Activated CD8-positive, alpha-beta memory T cell treated with anti-CD3 and anti-CD28 coated beads, Interleukin-2, amount 10 ng/mL, durations not matched to agents 7 days and 5 days (primary cell): Measurements from ENCODE around the gene FIGNL2. TPM values are rescaled to one million over a fixed set of nuclear protein-coding genes. Genes with fewer than 3 reads are reported as not detected.

Experiments used
- ATAC-seq: fragments of 150-1000 bp; cut with Tn5 transposase; one replicate; pipeline ENCODE4 v1.10.0; 2021; ENCODE audit warnings: moderate library complexity
- CTCF ChIA-PET: fragments of 350-600 bp; sonication (Branson Sonifier 250); formaldehyde crosslinking; loops from one replicate; lab custom pipeline; 2021; ENCODE audit warnings: antibody characterized with exemption; lab: Charles Lee
- DNase-seq: peaks from one replicate; pipeline ENCODE4 v3.0.0-alpha.2; 2020
- H3K27ac Mint-ChIP-seq: one replicate; pipeline ENCODE4 v1.8.0; 2021; ENCODE audit warnings: mild to moderate bottlenecking, mixed read lengths
- H3K27me3 Mint-ChIP-seq: one replicate; pipeline ENCODE4 v1.8.0; 2021; ENCODE audit warnings: mixed read lengths
- H3K36me3 Mint-ChIP-seq: one replicate; pipeline ENCODE4 v1.8.0; 2021; ENCODE audit warnings: mild to moderate bottlenecking, mixed read lengths
- H3K4me1 Mint-ChIP-seq: one replicate; pipeline ENCODE4 v1.8.0; 2021; ENCODE audit warnings: mixed read lengths
- H3K4me3 Mint-ChIP-seq: one replicate; pipeline ENCODE4 v1.8.0; 2021; ENCODE audit warnings: mild to moderate bottlenecking, moderate library complexity, mixed read lengths
- H3K9me3 Mint-ChIP-seq: one replicate; pipeline ENCODE4 v1.8.0; 2022; ENCODE audit warnings: low read depth, mixed read lengths
- total RNA-seq, 2 experiments: library from RNA; stranded (reverse); gene quantifications; one replicate each; pipeline ENCODE4 v1.2.3, GENCODE V29; 2021

Gene FIGNL2
- total RNA-seq, 2 experiments from 2014 or later: 0.40 to 0.73 TPM

- DNase-seq (no peak), ATAC-seq (no peak)
- no peaks in the 10 kb centered on the region for H3K9me3 Mint-ChIP-seq
- peaks cover 16% of the 10 kb centered on the region for H3K27me3 Mint-ChIP-seq
- no peak overlapping the region for H3K4me3 Mint-ChIP-seq
- peaks cover 8% of the 10 kb centered on the region for H3K4me1 Mint-ChIP-seq
- CTCF ChIA-PET: interaction anchor here (1.6 kb wide), 1 partner anchor 14 kb away, joined by 3 read pairs; no protein-coding TSS in a partner anchor
- H3K36me3 Mint-ChIP-seq: no peaks in the 10 kb centered on the region
- H3K27ac Mint-ChIP-seq: no peak overlapping the region
These were observed 70.5 kb downstream of the FIGNL2 start for GRCh38 chr12:51777973-51778372.

GRCh38 chr12:51777457-51777856 lies 71.1 kb downstream of the FIGNL2 start:
- Mint-ChIP-seq H3K4me3 (no peak overlapping the region), H3K27me3 (peaks cover 14% of the 10 kb centered on the region), H3K9me3 (no peaks in the 10 kb centered on the region), H3K4me1 (peaks cover 8% of the 10 kb centered on the region), H3K27ac (no peak overlapping the region), H3K36me3 (no peaks in the 10 kb centered on the region)
- no peak for ATAC-seq
- CTCF ChIA-PET: interaction anchor here (1.6 kb wide), 1 partner anchor 15 kb away, joined by 3 read pairs; no protein-coding TSS in a partner anchor
- DNase-seq: no peak

GRCh38 chr12:51774933-51775332 lies 73.6 kb downstream of the FIGNL2 start:
- CTCF ChIA-PET: no interaction called here
- no peaks in the 10 kb centered on the region for H3K4me1 Mint-ChIP-seq
- H3K4me3 Mint-ChIP-seq: no peak overlapping the region
- H3K36me3 Mint-ChIP-seq: no peaks in the 10 kb centered on the region
- H3K27ac Mint-ChIP-seq: no peak overlapping the region
- no peaks in the 10 kb centered on the region for H3K9me3 Mint-ChIP-seq
- ATAC-seq (no peak), DNase-seq (no peak)
- H3K27me3 Mint-ChIP-seq: peaks cover 9% of the 10 kb centered on the region

- no peak for ATAC-seq
- CTCF ChIA-PET: no interaction called here
- H3K4me3 Mint-ChIP-seq: no peak overlapping the region
These were observed 75.2 kb downstream of the FIGNL2 start for GRCh38 chr12:51773145-51773869.

GRCh38 chr12:51771008-51771407 lies 77.5 kb downstream of the FIGNL2 start:
- Mint-ChIP-seq H3K27ac (no peak overlapping the region), H3K4me3 (no peak overlapping the region), H3K9me3 (no peaks in the 10 kb centered on the region), H3K27me3 (peaks cover 4% of the 10 kb centered on the region), H3K4me1 (no peaks in the 10 kb centered on the region), H3K36me3 (no peaks in the 10 kb centered on the region)
- CTCF ChIA-PET: interaction anchor here (0.6 kb wide), 1 partner anchor 162 kb away, joined by 3 read pairs; no protein-coding TSS in a partner anchor
- ATAC-seq (no peak), DNase-seq (no peak)

More at GRCh38 chr12:51773145-51773869, 75.2 kb downstream of the FIGNL2 start:
- no peaks in the 10 kb centered on the region for H3K36me3 Mint-ChIP-seq
- no peaks in the 10 kb centered on the region for H3K9me3 Mint-ChIP-seq
- peaks cover 9% of the 10 kb centered on the region for H3K27me3 Mint-ChIP-seq
- DNase-seq: no peak
- no peak overlapping the region for H3K27ac Mint-ChIP-seq
- H3K4me1 Mint-ChIP-seq: no peaks in the 10 kb centered on the region

Other genes starting within 250 kb of the FIGNL2 start
- gene ANKRD33, start 39.4 kb upstream of the FIGNL2 start, total RNA-seq: not detected
- not detected for gene ACVRL1, start 58.8 kb upstream of the FIGNL2 start, total RNA-seq
- 1 to 10 TPM; 3.5 to 4.3 TPM for gene ACVR1B, start 103.0 kb upstream of the FIGNL2 start, total RNA-seq
- 1 to 10 TPM; 1.8 to 2.2 TPM for gene TAMALIN, start 158.2 kb upstream of the FIGNL2 start, total RNA-seq
- 10 to 100 TPM in 1 of 2 experiments, 1 to 10 TPM in 1; 8.4 to 41.8 TPM for gene NR4A1, start 202.7 kb upstream of the FIGNL2 start, total RNA-seq
- 10 to 100 TPM; 33.3 to 42.2 TPM for gene ATG101, start 221.3 kb upstream of the FIGNL2 start, total RNA-seq
- gene SMIM41, start 231.0 kb upstream of the FIGNL2 start, total RNA-seq: not detected